OCI-LY7 (cell line): ENCODE measurements around the gene UBE2C. TPM values are rescaled to one million over a fixed set of nuclear protein-coding genes. Genes with fewer than 3 reads are reported as not detected.

Experiments used
- BruUV-seq: library from RNA; stranded (reverse); fragments of 400-500 nt; replicated peaks from 2 replicates; lab custom pipeline; 2021; lab: Mats Ljungman, UMichigan
- CTCF ChIA-PET: fragments of 300-600 bp; sonication (Branson Sonifier 250); formaldehyde crosslinking; loops from one replicate; lab custom pipeline; 2022; ENCODE audit warnings: antibody characterized with exemption; ENCODE audit not compliant: unreplicated experiment; lab: Charles Lee
- POLR2A ChIA-PET: fragments of 300-600 bp; sonication (Branson Sonifier 250); formaldehyde crosslinking; loops from one replicate; lab custom pipeline; 2022; ENCODE audit warnings: antibody characterized with exemption; lab: Charles Lee
- DNase-seq: peaks from one replicate; pipeline ENCODE4 v3.0.0-alpha.2; 2015; ENCODE audit warnings: low spot score
- H2AFZ ChIP-seq: fragments of 200-600 bp; sonication (generic), shearing (Covaris generic); 2 replicates; pipeline ENCODE4 v1.6.1; 2014; ENCODE audit warnings: mild to moderate bottlenecking, antibody characterized with exemption, low read length, moderate library complexity
- H3K27ac ChIP-seq: fragments of 200-600 bp; sonication (generic); 2 replicates; pipeline ENCODE4 v1.5.1; 2014; ENCODE audit warnings: mixed run types, low read depth, mild to moderate bottlenecking, moderate library complexity, low read length, inconsistent platforms; ENCODE audit not compliant: poor library complexity, severe bottlenecking
- H3K36me3 ChIP-seq: fragments of 200-600 bp; sonication (generic); 2 replicates; pipeline ENCODE4 v1.6.1; 2014; ENCODE audit warnings: mild to moderate bottlenecking, antibody characterized with exemption, low read length, moderate library complexity, mixed read lengths; ENCODE audit not compliant: insufficient read depth
- H3K4me1 ChIP-seq: fragments of 200-600 bp; sonication (generic); 2 replicates; pipeline ENCODE4 v1.5.1; 2014; ENCODE audit warnings: mild to moderate bottlenecking, low read length; ENCODE audit not compliant: insufficient read depth, poor library complexity, severe bottlenecking
- H3K4me2 ChIP-seq: fragments of 200-600 bp; sonication (generic); 2 replicates; pipeline ENCODE4 v1.6.1; 2014; ENCODE audit warnings: mild to moderate bottlenecking, low read length
- H3K4me3 ChIP-seq: fragments of 200-600 bp; sonication (generic); 2 replicates; pipeline ENCODE4 v1.5.1; 2014; ENCODE audit warnings: mild to moderate bottlenecking, low read depth, low read length; ENCODE audit not compliant: poor library complexity, severe bottlenecking
- H3K79me2 ChIP-seq: fragments of 200-600 bp; sonication (generic); 2 replicates; pipeline ENCODE4 v1.6.1; 2016; ENCODE audit warnings: low read depth, mild to moderate bottlenecking, low read length, moderate library complexity, mixed read lengths; ENCODE audit not compliant: insufficient read depth
- H3K9me2 ChIP-seq: fragments of 200-600 bp; sonication (generic); 2 replicates; pipeline ENCODE4 v1.6.1; 2016; ENCODE audit warnings: mild to moderate bottlenecking, low read length, mixed read lengths; ENCODE audit not compliant: insufficient read depth
- H3K9me3 ChIP-seq: fragments of 200-600 bp; sonication (generic); 2 replicates; pipeline ENCODE4 v1.6.1; 2014; ENCODE audit warnings: mild to moderate bottlenecking, mixed run types, low read length, mixed read lengths
- H4K20me1 ChIP-seq: fragments of 200-600 bp; sonication (generic); 2 replicates; pipeline ENCODE4 v1.6.1; 2014; ENCODE audit warnings: mild to moderate bottlenecking, antibody characterized with exemption, low read length, moderate library complexity, mixed read lengths; ENCODE audit not compliant: insufficient read depth
- CTCF ChIP-seq: fragments of 200-600 bp; sonication (generic); conservative IDR thresholded peaks from 2 replicates; pipeline ENCODE4 v1.5.1; 2014; ENCODE audit warnings: mild to moderate bottlenecking, antibody characterized with exemption, low read length, moderate library complexity, mixed read lengths
- EZH2phosphoT487 ChIP-seq: fragments of 200-600 bp; sonication (generic); IDR thresholded peaks from 2 replicates; pipeline ENCODE4 v1.6.1; 2018; ENCODE audit warnings: low read depth, borderline replicate concordance, mild to moderate bottlenecking, mixed run types, antibody characterized with exemption, low read length, moderate library complexity, mixed read lengths
- intact Hi-C: fragments of 100-400 bp; cut with micrococcal nuclease; formaldehyde crosslinking; loops from one replicate; pipeline ENCODE4 v1.10.0; 2022; ENCODE audit not compliant: unreplicated experiment
- total RNA-seq, 2 experiments: library from RNA; depleted of rRNA in 1 of 2; stranded (reverse); fragments of >200 nt in 1 of 2; shearing (Covaris generic) in 1 of 2; gene quantifications; 2 replicates each; pipeline ENCODE4 v1.2.3, GENCODE V29; 2014 to 2022

Gene UBE2C
- total RNA-seq, 2 experiments from 2014 or later = 222 to 269 TPM

GRCh38 chr20:45813489-45813888, 1.0 kb downstream of the UBE2C start:
- peak overlapping the region; percentile 79 for H3K27ac ChIP-seq
- TSS peak; percentile 77 for BruUV-seq
- peaks cover 19% of the 10 kb centered on the region for H3K4me1 ChIP-seq
- TF ChIP-seq EZH2phosphoT487 = no peak
- TF ChIP-seq CTCF = no peak
- H3K9me3 ChIP-seq = peaks cover 10% of the 10 kb centered on the region; the same call in 1 of the 2 replicates
- H3K36me3 ChIP-seq = peaks cover 93% of the 10 kb centered on the region
- DNase-seq = no peak
- no peak overlapping the region for H2AFZ ChIP-seq
- peaks cover 28% of the 10 kb centered on the region for H3K79me2 ChIP-seq
- POLR2A ChIA-PET = interaction anchor here (1.1 to 1.3 kb wide), 2 partner anchors 45 to 68 kb away, joined by 4 to 7 read pairs; partner anchors contain the start of gene ZSWIM1
- peak overlapping the region; percentile 82 for H3K4me3 ChIP-seq
- H3K9me2 ChIP-seq = no peaks in the 10 kb centered on the region
- H4K20me1 ChIP-seq = no peaks in the 10 kb centered on the region
- intact Hi-C loops = loop anchor here (5.0 kb wide), 1 partner anchor 159 kb away; the partner anchor contains the start of gene ZNF335
- CTCF ChIA-PET = interaction anchor here (1.4 kb wide), 1 partner anchor 157 kb away, joined by 4 read pairs; no protein-coding TSS in a partner anchor
- peak overlapping the region; percentile 65 for H3K4me2 ChIP-seq

- DNase-seq = no peak
- H3K9me2 ChIP-seq = no peaks in the 10 kb centered on the region
- BruUV-seq = no TSS peak
- H3K4me2 ChIP-seq = peak overlapping the region; percentile 45
- intact Hi-C loops = loop anchor here (5.0 kb wide), 1 partner anchor 158 kb away; the partner anchor contains the start of gene ZNF335
- H3K9me3 ChIP-seq = peaks cover 10% of the 10 kb centered on the region; the same call in 1 of the 2 replicates
- H3K79me2 ChIP-seq = peaks cover 28% of the 10 kb centered on the region
- ChIA-PET CTCF (interaction anchor here (0.6 kb wide), 1 partner anchor 117 kb away, joined by 4 read pairs; no protein-coding TSS in a partner anchor), POLR2A (no interaction called here)
- H4K20me1 ChIP-seq = no peaks in the 10 kb centered on the region
- H3K4me3 ChIP-seq = peak overlapping the region; percentile 35
- no peak overlapping the region for H2AFZ ChIP-seq
- peaks cover 19% of the 10 kb centered on the region for H3K4me1 ChIP-seq
- H3K36me3 ChIP-seq = peaks cover 88% of the 10 kb centered on the region
- TF ChIP-seq EZH2phosphoT487 (no peak), CTCF (no peak)
- H3K27ac ChIP-seq = no peak overlapping the region
Measured at GRCh38 chr20:45814314-45814713, 1.9 kb downstream of the UBE2C start.

GRCh38 chr20:45816951-45817350, 4.5 kb downstream of the UBE2C start:
- BruUV-seq = no TSS peak
- DNase-seq = no peak
- Histone ChIP-seq H3K36me3 (peaks cover 62% of the 10 kb centered on the region), H2AFZ (no peak overlapping the region), H3K9me3 (peaks cover 2% of the 10 kb centered on the region; the same call in 1 of the 2 replicates), H4K20me1 (no peaks in the 10 kb centered on the region), H3K27ac (no peak overlapping the region), H3K9me2 (no peaks in the 10 kb centered on the region), H3K4me2 (no peak overlapping the region; the same call in 1 of the 2 replicates), H3K79me2 (peaks cover 28% of the 10 kb centered on the region), H3K4me3 (no peak overlapping the region), H3K4me1 (peaks cover 19% of the 10 kb centered on the region)
- intact Hi-C loops = no loop called here
- ChIA-PET POLR2A (no interaction called here), CTCF (no interaction called here)
- no peak for TF ChIP-seq CTCF
- TF ChIP-seq EZH2phosphoT487 = no peak
